HepG2 (cell line): ENCODE measurements around the gene L3MBTL4. TPM values are rescaled to one million over a fixed set of nuclear protein-coding genes. Genes with fewer than 3 reads are reported as not detected.

Experiments
- AHDC1 ChIP-seq: sonication (generic); formaldehyde crosslinking; IDR thresholded peaks from 2 replicates; pipeline ENCODE4 v1.5.1; 2020; ENCODE audit warnings: mild to moderate bottlenecking, missing genetic modification reagents, borderline replicate concordance
- CEBPG ChIP-seq: IDR thresholded peaks from 2 replicates; pipeline ENCODE4 v1.6.1; 2016
- CERS6 ChIP-seq: sonication (generic); formaldehyde crosslinking; IDR thresholded peaks from 2 replicates; pipeline ENCODE4 v1.5.0; 2020; ENCODE audit warnings: missing genetic modification reagents
- DRAP1 ChIP-seq: IDR thresholded peaks from 2 replicates; pipeline ENCODE4 v1.6.1; 2016; ENCODE audit warnings: missing genetic modification reagents, missing compliant biosample characterization
- FOXA3 ChIP-seq: IDR thresholded peaks from 2 replicates; pipeline ENCODE4 v1.6.1; 2016; ENCODE audit warnings: missing genetic modification reagents, missing compliant biosample characterization
- HMG20A ChIP-seq: IDR thresholded peaks from 2 replicates; pipeline ENCODE4 v1.6.1; 2016; ENCODE audit warnings: borderline replicate concordance
- JUND ChIP-seq: sonication (generic); formaldehyde crosslinking; IDR thresholded peaks from 2 replicates; pipeline ENCODE4 v1.8.0; 2022; ENCODE audit warnings: mild to moderate bottlenecking, missing genetic modification reagents
- KAT2B ChIP-seq: fragments of 150-350 bp; IDR thresholded peaks from 2 replicates; pipeline ENCODE4 v1.6.1; 2014; ENCODE audit warnings: low read depth, low read length, borderline replicate concordance
- MAFF ChIP-seq: IDR thresholded peaks from 2 replicates; pipeline ENCODE4 v1.6.1; 2011; ENCODE audit warnings: low read depth, low read length, improper control_type of control experiment
- MED1 ChIP-seq: sonication (generic); formaldehyde crosslinking; IDR thresholded peaks from 2 replicates; pipeline ENCODE4 v1.4.0; 2020; ENCODE audit warnings: missing genetic modification reagents
- PATZ1 ChIP-seq: sonication (generic); formaldehyde crosslinking; IDR thresholded peaks from 2 replicates; pipeline ENCODE4 v1.4.0; 2020; ENCODE audit warnings: missing genetic modification reagents
- RERE ChIP-seq: IDR thresholded peaks from 2 replicates; pipeline ENCODE4 v1.6.1; 2016; ENCODE audit warnings: low read depth, missing genetic modification reagents, missing compliant biosample characterization
- RORA ChIP-seq: sonication (generic); formaldehyde crosslinking; IDR thresholded peaks from 2 replicates; pipeline ENCODE4 v1.5.0; 2020; ENCODE audit warnings: mild to moderate bottlenecking, missing genetic modification reagents, moderate library complexity
- THAP11 ChIP-seq: IDR thresholded peaks from 2 replicates; pipeline ENCODE4 v1.6.1; 2016; ENCODE audit warnings: missing biosample characterization, missing genetic modification reagents
- polyA plus RNA-seq, 8 experiments: library from polyadenylated mRNA; depleted of rRNA in 3 of 8; stranded (reverse) in 7 of 8; unstranded in 1 of 8; fragments of >200 nt; fragmentation: Illumina TruSeq in 4 of 8; extraction: Trizol in 4 of 8; gene quantifications; 2 replicates each; pipeline versions ENCODE4 v1.2.1 to v1.2.3, GENCODE V29; 2011 to 2016; ENCODE audit warnings: low read depth in 4 of 8, missing spikeins in 1 of 8, mixed read lengths in 1 of 8; ENCODE audit not compliant: insufficient read depth in 1 of 8
- total RNA-seq, 5 experiments: library from RNA; depleted of rRNA; stranded (reverse); fragments of >200 nt; fragmentation: Illumina TruSeq; extraction: Trizol; gene quantifications; 2 replicates each; pipeline ENCODE4 v1.2.3, GENCODE V29; 2016; ENCODE audit warnings: low read depth in 1 of 5

The L3MBTL4 gene
- total and polyA plus RNA-seq, 2 of the 13 experiments (the other 11 are each of a cell fraction or from before 2014, with no cell fraction given), result 10.8 to 13.3 TPM

- peak; percentile 85; the same call in 1 of the 2 replicates for TF ChIP-seq AHDC1 (CRISPR knock-in tag)
- peak; percentile 80 for TF ChIP-seq JUND (CRISPR knock-in tag)
- 0 out of 2 replicates have a peak, but pooled peaks have one; percentile 47 for TF ChIP-seq RORA (CRISPR knock-in tag)
- 0 out of 2 replicates have a peak, but pooled peaks have one; percentile 1 for TF ChIP-seq THAP11 (CRISPR knock-in tag)
- no peak for TF ChIP-seq DRAP1 (CRISPR knock-in tag)
- TF ChIP-seq FOXA3 (CRISPR knock-in tag), result peak; percentile 79
- TF ChIP-seq CERS6 (CRISPR knock-in tag), result no peak
- TF ChIP-seq CEBPG, result peak; percentile 89
- peak; percentile 47 for TF ChIP-seq MAFF
- peak; percentile 84 for TF ChIP-seq MED1
- no peak for TF ChIP-seq PATZ1 (CRISPR knock-in tag)
- no peak for TF ChIP-seq KAT2B
- no peak for TF ChIP-seq RERE (CRISPR knock-in tag)
- TF ChIP-seq HMG20A (CRISPR knock-in tag), result peak; percentile 75; the same call in 1 of the 2 replicates
Measured at GRCh38 chr18:6210349-6211173, 204.2 kb downstream of the L3MBTL4 start (continued).
